A673 (cell line): Measurements from ENCODE around the gene MRE11.

Source experiments
- CTCF ChIP-seq: fragments of 300-800, 200-600 bp; sonication (generic); conservative IDR thresholded peaks from 2 replicates; pipeline ENCODE4 v1.5.1; 2017; ENCODE audit warnings: low read depth, mild to moderate bottlenecking, antibody characterized with exemption, low read length, moderate library complexity, mixed read lengths
- EZH2 ChIP-seq: fragments of 200-600 bp; sonication (generic); IDR thresholded peaks from 2 replicates; pipeline ENCODE4 v1.6.1; 2017; ENCODE audit warnings: borderline replicate concordance, low read depth, mild to moderate bottlenecking, mixed read lengths, antibody characterized with exemption, low read length; ENCODE audit not compliant: poor library complexity, severe bottlenecking

DNA sequence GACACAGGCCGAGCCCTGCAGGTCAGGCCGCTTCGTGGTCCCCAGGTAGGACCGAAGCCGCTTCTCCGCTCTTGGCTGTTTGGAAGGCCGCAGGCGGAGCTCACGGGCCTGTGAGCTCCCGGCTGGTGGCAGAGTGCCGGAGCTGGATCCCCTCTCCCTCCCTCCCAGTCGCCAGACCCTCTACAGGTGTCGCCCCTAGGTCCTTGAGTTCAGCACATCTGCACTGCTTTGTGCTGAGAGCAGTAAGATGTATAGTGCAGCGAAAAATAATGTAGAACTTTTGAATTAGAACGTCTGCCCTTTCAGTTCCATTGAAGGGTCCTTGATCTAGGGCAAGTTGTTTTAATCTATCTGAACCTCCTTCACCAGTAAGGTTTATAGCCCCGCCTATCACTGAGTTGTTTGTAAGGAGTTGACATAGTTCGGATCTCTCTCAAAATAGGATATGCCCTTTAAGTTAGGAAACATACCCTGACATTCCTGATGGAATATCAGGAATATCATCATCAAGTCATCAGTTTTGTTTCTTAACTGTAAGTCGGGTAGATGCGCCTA, 559 bp upstream of the MRE11 start:
- TF ChIP-seq CTCF (no peak), EZH2 (no peak)
